Thyroid gland (tissue), 4 donors: ENCODE measurements around the gene TOX4. TPM values are rescaled to one million over a fixed set of nuclear protein-coding genes. Genes with fewer than 3 reads are reported as not detected.
A peak's percentile ranks its signal among the peaks of the same experiment; 100 is the strongest.

Experiments
- DNase-seq, 2 donors: peaks; one replicate each; pipeline ENCODE4 v3.0.0-alpha.2; 2019
- H3K27ac ChIP-seq, 3 donors: fragments of 200-600 bp; sonication (generic); 1 replicate in 2 of 3; 2 replicates in 1 of 3; pipeline ENCODE4 v1.5.1; 2016 to 2019; ENCODE audit warnings: mild to moderate bottlenecking in 1 of 3, moderate library complexity in 1 of 3
- H3K27me3 ChIP-seq: fragments of 200-600 bp; sonication (generic); one replicate; pipeline ENCODE4 v1.5.1; 2019
- H3K36me3 ChIP-seq, 2 donors: fragments of 200-600 bp; sonication (generic); one replicate each; pipeline ENCODE4 v1.5.1; 2016 to 2019
- H3K4me1 ChIP-seq, 2 donors: fragments of 200-600 bp; sonication (generic); one replicate each; pipeline ENCODE4 v1.5.1; 2017 to 2019
- H3K4me3 ChIP-seq, 3 donors: fragments of 200-600 bp; sonication (generic); replicated peaks in 1 of 3; 1 replicate in 2 of 3; 2 replicates in 1 of 3; pipeline ENCODE4 v1.5.1; 2016; ENCODE audit warnings: mild to moderate bottlenecking in 1 of 3
- H3K9me3 ChIP-seq: fragments of 200-600 bp; sonication (generic); one replicate; pipeline ENCODE4 v1.5.1; 2017
- CTCF ChIP-seq, 6 experiments: fragments of 200-600 bp in 3 of 6; fragments of 450-650 bp in 3 of 6; sonication (generic) in 3 of 6; IDR thresholded peaks; one replicate each; pipeline ENCODE4 v1.5.1; 2016 to 2019; ENCODE audit warnings: antibody characterized with exemption in 6 of 6, mild to moderate bottlenecking in 2 of 6, inconsistent platforms in 1 of 6, moderate library complexity in 1 of 6
- POLR2A ChIP-seq, 2 donors: fragments of 450-650 bp; IDR thresholded peaks; one replicate each; pipeline ENCODE4 v1.6.1; 2017; ENCODE audit warnings: antibody characterized with exemption in 2 of 2, mild to moderate bottlenecking in 2 of 2, moderate library complexity in 1 of 2
- WGBS, 2 donors: methylation state at CpG; one replicate each; pipeline ENCODE4 v1.1.5; 2017; 5-methylcytosine and 5-hydroxymethylcytosine counted together
- intact Hi-C: fragments of 100-400 bp; cut with DNase I; formaldehyde crosslinking; loops from one replicate; pipeline ENCODE4 v1.15.1; 2023
- total RNA-seq, 4 donors: library from RNA; depleted of rRNA; stranded (reverse); fragments of >200 nt; gene quantifications; one replicate each; pipeline ENCODE4 v1.2.3, GENCODE V29; 2016

Gene TOX4
- total RNA-seq, 4 donors from 2014 or later = 41.5 to 68.2 (median 52.7) TPM

GRCh38 chr14:21498540-21499526 is 21.8 kb downstream of the TOX4 start:
- H3K36me3 ChIP-seq = peaks cover 54 to 56% of the 10 kb centered on the region in 2 donors
- peak in 1 of 2 donors; percentile 9 for DNase-seq
- H3K4me3 ChIP-seq = no peak overlapping the region
- H3K4me1 ChIP-seq = peaks cover 9 to 20% of the 10 kb centered on the region in 2 donors
- TF ChIP-seq POLR2A (IDR thresholded peaks at IDR 0.05) (no peak), CTCF (IDR thresholded peaks at IDR 0.05) (peak in 5 of 6 experiments; percentile 21 to 67 (median 51))
- peak overlapping the region in 2 of 3 donors; percentile 15 to 27 for H3K27ac ChIP-seq
- H3K27me3 ChIP-seq = no peaks in the 10 kb centered on the region
- 58 to 65% methylated on average over 5 of the region's 5 CpGs for WGBS, 2 donors
- H3K9me3 ChIP-seq = no peaks in the 10 kb centered on the region
- intact Hi-C loops = no loop called here

- H3K36me3 ChIP-seq = peaks cover 32 to 35% of the 10 kb centered on the region in 2 donors
- peak in 1 of 2 donors; percentile 35 for TF ChIP-seq POLR2A (IDR thresholded peaks at IDR 0.05)
- TF ChIP-seq CTCF (IDR thresholded peaks at IDR 0.05) = peak in 1 of 6 experiments; percentile 5
- WGBS, 2 donors = 45 to 66% methylated on average over 5 of the region's 5 CpGs
- intact Hi-C loops = loop anchor here (5.0 kb wide), 1 partner anchor 56 kb away; no protein-coding TSS in a partner anchor
- no peaks in the 10 kb centered on the region for H3K27me3 ChIP-seq
- H3K9me3 ChIP-seq = no peaks in the 10 kb centered on the region
- H3K27ac ChIP-seq = peak overlapping the region; percentile 78 to 85 (median 83)
- DNase-seq = peak; percentile 83 to 87
- peaks cover 9 to 20% of the 10 kb centered on the region in 2 donors for H3K4me1 ChIP-seq
- H3K4me3 ChIP-seq = no peak overlapping the region
These were observed 24.6 kb downstream of the TOX4 start for GRCh38 chr14:21501568-21501967.

- peak overlapping the region in 1 of 3 donors; percentile 83 for H3K27ac ChIP-seq
- intact Hi-C loops = loop anchor here (5.0 kb wide), 1 partner anchor 54 kb away; no protein-coding TSS in a partner anchor
- WGBS, 2 donors = 94 to 97% methylated on average over 4 of the region's 4 CpGs
- peaks cover 17 to 27% of the 10 kb centered on the region in 2 donors for H3K36me3 ChIP-seq
- no peak for TF ChIP-seq CTCF (IDR thresholded peaks at IDR 0.05)
- TF ChIP-seq POLR2A (IDR thresholded peaks at IDR 0.05) = no peak
- no peaks in the 10 kb centered on the region for H3K27me3 ChIP-seq
- no peak overlapping the region for H3K4me3 ChIP-seq
- peaks cover 9 to 20% of the 10 kb centered on the region in 2 donors for H3K4me1 ChIP-seq
- H3K9me3 ChIP-seq = no peaks in the 10 kb centered on the region
- no peak for DNase-seq
These were observed 26.4 kb downstream of the TOX4 start for GRCh38 chr14:21503376-21503775.

- no peak overlapping the region for H3K4me3 ChIP-seq
- H3K27ac ChIP-seq = no peak overlapping the region
- intact Hi-C loops = no loop called here
- TF ChIP-seq CTCF (IDR thresholded peaks at IDR 0.05) (no peak), POLR2A (IDR thresholded peaks at IDR 0.05) (no peak)
- no peaks in the 10 kb centered on the region for H3K27me3 ChIP-seq
- peaks cover 6 to 12% of the 10 kb centered on the region in 2 donors for H3K36me3 ChIP-seq
- H3K4me1 ChIP-seq = peaks cover 16 to 31% of the 10 kb centered on the region in 2 donors
- DNase-seq = no peak
- no peaks in the 10 kb centered on the region for H3K9me3 ChIP-seq
These were observed 28.1 kb downstream of the TOX4 start for GRCh38 chr14:21505012-21505553.
